Lower lobe of right lung (tissue), 2 donors: Measurements from ENCODE around the gene LRIG3. TPM values are rescaled to one million over a fixed set of nuclear protein-coding genes. Genes with fewer than 3 reads are reported as not detected.

Experiments
- ATAC-seq, 2 donors: fragments of 200-7000 bp; cut with Tn5 transposase; one replicate each; pipeline ENCODE4 v1.9.1; 2020 to 2022; ENCODE audit warnings: mild to moderate bottlenecking in 2 of 2, moderate library complexity in 2 of 2
- DNase-seq: peaks from one replicate; pipeline ENCODE4 v3.0.0-alpha.2; 2020
- H3K27ac ChIP-seq: fragments of 200-600 bp; one replicate; pipeline ENCODE4 v1.8.0; 2022
- H3K27me3 ChIP-seq: fragments of 200-600 bp; one replicate; pipeline ENCODE4 v1.8.0; 2022; ENCODE audit warnings: low read depth
- H3K36me3 ChIP-seq: fragments of 200-600 bp; one replicate; pipeline ENCODE4 v1.8.0; 2022; ENCODE audit warnings: mild to moderate bottlenecking
- H3K4me1 ChIP-seq: fragments of 200-600 bp; one replicate; pipeline ENCODE4 v1.8.0; 2022
- H3K4me3 ChIP-seq: fragments of 200-600 bp; one replicate; pipeline ENCODE4 v1.8.0; 2022; ENCODE audit warnings: mild to moderate bottlenecking
- H3K9me3 ChIP-seq: fragments of 200-600 bp; one replicate; pipeline ENCODE4 v1.8.0; 2022
- intact Hi-C: fragments of 100-400 bp; cut with DNase I; formaldehyde crosslinking; loops from one replicate; pipeline ENCODE4 v1.11.0; 2022
- total RNA-seq: library from RNA; stranded (reverse); fragmentation: NEBNext Ultra II Directional; extraction: Animal tissue kit (Norgen Biotek cat#: 25700); gene quantifications from one replicate; pipeline ENCODE4 v1.2.1, GENCODE V29; 2021
- TF ChIP-seq, protein P1 (sequence below): fragments of 200-600 bp; IDR thresholded peaks from one replicate; pipeline ENCODE4 v1.8.0; 2022; ENCODE audit warnings: antibody characterized with exemption, mild to moderate bottlenecking
- donor health status: DM: no; HTN: yes; CAD: no; lungs with severe emphysema.

LRIG3 gene
- total RNA-seq, 1 donor from 2014 or later = 30.5 TPM

DNA sequence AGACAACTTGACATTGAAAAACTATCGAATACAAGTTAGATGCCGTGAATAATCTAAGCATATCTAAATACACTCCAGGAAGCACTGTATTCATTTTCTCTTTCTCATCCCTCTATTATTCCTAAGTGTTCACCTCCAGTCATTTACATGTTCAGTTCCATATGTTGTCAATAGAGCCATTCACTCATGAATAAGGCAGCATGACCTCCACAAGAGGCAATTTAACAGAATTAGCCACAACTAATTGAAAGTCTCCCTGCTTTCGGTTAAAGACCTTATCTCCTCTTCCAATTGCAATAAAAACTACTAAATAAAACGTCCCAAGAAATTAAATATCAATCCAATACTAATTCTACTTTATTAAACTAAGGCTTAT lies 1.8 kb downstream of the LRIG3 start:
- Histone ChIP-seq H3K9me3 (no peaks in the 10 kb centered on the region), H3K36me3 (peaks cover 6% of the 10 kb centered on the region), H3K4me1 (peaks cover 12% of the 10 kb centered on the region), H3K27ac (peak overlapping the region; percentile 93), H3K27me3 (no peaks in the 10 kb centered on the region), H3K4me3 (peak overlapping the region; percentile 69)
- DNase-seq (no peak), ATAC-seq (no peak)
- intact Hi-C loops = no loop called here
- TF ChIP-seq, protein P1, sequence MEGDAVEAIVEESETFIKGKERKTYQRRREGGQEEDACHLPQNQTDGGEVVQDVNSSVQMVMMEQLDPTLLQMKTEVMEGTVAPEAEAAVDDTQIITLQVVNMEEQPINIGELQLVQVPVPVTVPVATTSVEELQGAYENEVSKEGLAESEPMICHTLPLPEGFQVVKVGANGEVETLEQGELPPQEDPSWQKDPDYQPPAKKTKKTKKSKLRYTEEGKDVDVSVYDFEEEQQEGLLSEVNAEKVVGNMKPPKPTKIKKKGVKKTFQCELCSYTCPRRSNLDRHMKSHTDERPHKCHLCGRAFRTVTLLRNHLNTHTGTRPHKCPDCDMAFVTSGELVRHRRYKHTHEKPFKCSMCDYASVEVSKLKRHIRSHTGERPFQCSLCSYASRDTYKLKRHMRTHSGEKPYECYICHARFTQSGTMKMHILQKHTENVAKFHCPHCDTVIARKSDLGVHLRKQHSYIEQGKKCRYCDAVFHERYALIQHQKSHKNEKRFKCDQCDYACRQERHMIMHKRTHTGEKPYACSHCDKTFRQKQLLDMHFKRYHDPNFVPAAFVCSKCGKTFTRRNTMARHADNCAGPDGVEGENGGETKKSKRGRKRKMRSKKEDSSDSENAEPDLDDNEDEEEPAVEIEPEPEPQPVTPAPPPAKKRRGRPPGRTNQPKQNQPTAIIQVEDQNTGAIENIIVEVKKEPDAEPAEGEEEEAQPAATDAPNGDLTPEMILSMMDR = no peak

DNA sequence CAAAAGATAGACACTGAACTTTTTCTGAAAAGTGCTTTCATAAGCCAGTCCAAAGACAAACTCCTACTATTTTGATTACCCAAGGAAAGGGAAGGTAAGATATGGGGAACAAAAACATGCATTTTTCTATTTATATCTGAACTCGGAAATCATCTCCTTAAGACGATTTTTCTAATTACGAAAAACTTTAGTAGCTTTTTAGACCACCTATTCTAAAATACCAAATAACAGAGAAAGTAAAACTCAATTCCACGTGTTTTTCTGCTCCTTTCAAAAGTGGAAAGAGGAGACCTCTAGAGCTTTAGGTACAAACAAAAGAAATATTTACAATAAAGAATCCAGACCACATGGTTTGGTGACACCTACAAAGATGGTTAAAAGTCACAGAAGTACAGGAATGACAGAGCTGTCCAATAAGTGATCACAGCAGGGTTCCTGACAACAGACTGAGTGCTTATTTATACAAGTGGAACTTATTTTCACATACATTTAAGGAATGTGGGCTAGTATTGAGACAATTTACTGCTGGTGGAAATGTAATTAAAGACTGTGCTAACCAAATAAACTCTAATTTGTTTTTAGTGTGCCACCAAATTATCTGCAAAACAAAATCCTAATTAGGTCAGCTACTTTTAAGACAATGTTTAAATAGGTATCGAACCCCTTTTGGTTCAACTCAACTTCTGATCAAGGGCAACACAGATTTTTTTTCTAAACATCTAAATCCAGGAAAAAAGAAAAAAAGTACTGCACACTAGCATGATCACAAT lies 2.4 kb downstream of the LRIG3 start:
- intact Hi-C loops = no loop called here
- ATAC-seq (no peak), DNase-seq (no peak)
- Histone ChIP-seq H3K9me3 (no peaks in the 10 kb centered on the region), H3K4me1 (peaks cover 12% of the 10 kb centered on the region), H3K4me3 (peak overlapping the region; percentile 69), H3K27me3 (no peaks in the 10 kb centered on the region), H3K36me3 (peaks cover 10% of the 10 kb centered on the region), H3K27ac (peak overlapping the region; percentile 93)
- TF ChIP-seq, protein P1 = no peak

DNA sequence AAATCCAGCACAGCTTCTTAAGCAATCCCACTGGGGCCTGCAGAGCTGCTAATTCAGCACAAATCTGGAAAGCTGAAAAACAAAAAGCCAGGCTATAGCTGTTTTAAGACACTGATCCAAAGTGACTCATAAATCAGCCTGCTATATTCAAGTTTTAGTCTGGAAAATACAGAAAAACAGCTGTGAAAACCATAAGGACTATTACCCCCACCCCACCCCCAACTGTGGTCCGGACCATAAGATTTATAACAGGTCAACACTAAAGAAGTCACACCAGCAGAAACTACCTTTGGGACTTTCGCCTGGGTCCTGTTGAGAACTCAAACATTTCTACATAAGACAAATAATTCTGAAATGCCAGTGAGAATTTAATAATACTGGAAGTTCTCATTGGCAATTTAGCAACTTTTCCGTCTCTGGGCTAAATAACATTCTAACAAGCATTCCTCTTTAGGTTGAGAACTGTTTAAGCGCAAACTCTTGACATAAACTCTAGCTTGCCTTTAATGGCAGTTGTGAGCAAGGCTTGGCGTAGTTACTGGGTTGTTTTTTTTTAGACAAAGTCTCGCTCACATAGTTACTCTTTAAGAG lies 3.3 kb downstream of the LRIG3 start:
- DNase-seq = no peak
- peak overlapping the region; percentile 69 for H3K4me3 ChIP-seq
- H3K4me1 ChIP-seq = peaks cover 17% of the 10 kb centered on the region
- no peaks in the 10 kb centered on the region for H3K9me3 ChIP-seq
- ATAC-seq = no peak
- peaks cover 15% of the 10 kb centered on the region for H3K36me3 ChIP-seq
- no peaks in the 10 kb centered on the region for H3K27me3 ChIP-seq
- H3K27ac ChIP-seq = peak overlapping the region; percentile 93
- intact Hi-C loops = no loop called here
- TF ChIP-seq, protein P1 = no peak

DNA sequence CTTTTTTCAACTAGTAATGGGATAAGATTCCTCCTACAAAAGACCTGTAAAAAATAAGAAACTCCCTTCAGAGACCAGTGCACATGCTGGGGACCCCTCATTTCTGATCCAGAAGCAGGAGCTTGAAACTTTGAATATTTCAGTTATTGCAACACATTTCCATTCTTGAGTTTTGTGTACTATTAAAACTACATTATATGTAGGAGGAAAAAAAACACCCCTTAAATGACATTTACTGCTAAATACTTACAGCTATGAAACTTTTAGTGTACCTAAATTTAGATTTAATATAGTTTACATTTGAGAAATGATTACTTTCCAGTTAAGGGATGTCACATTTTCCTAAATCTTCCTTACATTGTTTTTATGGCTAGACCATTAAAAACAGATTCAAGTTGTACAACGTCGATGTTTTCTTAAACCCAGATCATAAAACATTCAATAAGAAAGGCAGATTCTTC lies 4.1 kb downstream of the LRIG3 start:
- peaks cover 17% of the 10 kb centered on the region for H3K4me1 ChIP-seq
- peak overlapping the region; percentile 69 for H3K4me3 ChIP-seq
- H3K9me3 ChIP-seq = no peaks in the 10 kb centered on the region
- no peak for ATAC-seq
- peaks cover 18% of the 10 kb centered on the region for H3K36me3 ChIP-seq
- peak overlapping the region; percentile 93 for H3K27ac ChIP-seq
- TF ChIP-seq, protein P1 = no peak
- no peak for DNase-seq
- intact Hi-C loops = no loop called here
- no peaks in the 10 kb centered on the region for H3K27me3 ChIP-seq

DNA sequence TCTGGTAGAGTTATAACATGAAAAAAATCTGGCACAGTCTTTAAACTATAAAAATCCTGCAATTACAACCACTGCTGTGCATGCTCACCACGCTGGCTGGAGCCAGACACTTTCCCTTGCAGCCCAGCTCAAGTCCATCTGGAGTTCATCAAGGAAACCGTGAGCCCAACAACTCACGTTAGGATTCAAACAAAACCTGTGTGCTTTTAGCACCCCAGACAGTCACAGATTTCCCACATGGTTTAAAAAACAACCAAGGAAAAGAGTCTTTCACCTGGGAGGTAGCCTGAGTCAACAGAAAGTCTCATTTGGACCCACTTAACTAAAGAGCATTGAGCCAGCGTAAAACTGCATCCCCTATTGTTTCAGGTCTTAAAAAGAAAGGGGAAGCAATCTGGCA lies 4.7 kb downstream of the LRIG3 start:
- no peaks in the 10 kb centered on the region for H3K27me3 ChIP-seq
- peak overlapping the region; percentile 7 for H3K27ac ChIP-seq
- peaks cover 17% of the 10 kb centered on the region for H3K4me1 ChIP-seq
- DNase-seq (no peak), ATAC-seq (no peak)
- intact Hi-C loops = no loop called here
- H3K4me3 ChIP-seq = peak overlapping the region; percentile 15
- H3K36me3 ChIP-seq = peaks cover 23% of the 10 kb centered on the region
- H3K9me3 ChIP-seq = no peaks in the 10 kb centered on the region
- TF ChIP-seq, protein P1 = no peak
